Nephron (organoid): Measurements from ENCODE around the gene PSAPL1.

Source experiments
- H3K27ac Mint-ChIP-seq, 3 experiments: 2 replicates each; pipeline ENCODE4 v1.8.0; 2020; ENCODE audit warnings: mixed read lengths in 3 of 3, mild to moderate bottlenecking in 2 of 3, moderate library complexity in 1 of 3
- H3K27me3 Mint-ChIP-seq: 2 replicates; pipeline ENCODE4 v1.8.0; 2021; ENCODE audit warnings: low read depth, mild to moderate bottlenecking, moderate library complexity, mixed read lengths
- H3K36me3 Mint-ChIP-seq: 2 replicates; pipeline ENCODE4 v1.8.0; 2020; ENCODE audit warnings: low read depth, mixed read lengths
- H3K4me1 Mint-ChIP-seq: 2 replicates; pipeline ENCODE4 v1.8.0; 2020; ENCODE audit warnings: mixed read lengths
- H3K4me3 Mint-ChIP-seq, 3 experiments: 2 replicates each; pipeline ENCODE4 v1.8.0; 2020; ENCODE audit warnings: mild to moderate bottlenecking in 3 of 3, mixed read lengths in 3 of 3, moderate library complexity in 2 of 3
- H3K9me3 Mint-ChIP-seq: 2 replicates; pipeline ENCODE4 v1.8.0; 2020; ENCODE audit warnings: mixed read lengths
- TF ChIP-seq, protein P1 (sequence below), 3 experiments: fragments of 200-600 bp; sonication (generic); IDR thresholded peaks; one replicate each; pipeline ENCODE4 v1.5.0; 2021; ENCODE audit warnings: antibody characterized with exemption in 3 of 3; ENCODE audit not compliant: unreplicated experiment in 3 of 3

The PSAPL1 gene, protein sequence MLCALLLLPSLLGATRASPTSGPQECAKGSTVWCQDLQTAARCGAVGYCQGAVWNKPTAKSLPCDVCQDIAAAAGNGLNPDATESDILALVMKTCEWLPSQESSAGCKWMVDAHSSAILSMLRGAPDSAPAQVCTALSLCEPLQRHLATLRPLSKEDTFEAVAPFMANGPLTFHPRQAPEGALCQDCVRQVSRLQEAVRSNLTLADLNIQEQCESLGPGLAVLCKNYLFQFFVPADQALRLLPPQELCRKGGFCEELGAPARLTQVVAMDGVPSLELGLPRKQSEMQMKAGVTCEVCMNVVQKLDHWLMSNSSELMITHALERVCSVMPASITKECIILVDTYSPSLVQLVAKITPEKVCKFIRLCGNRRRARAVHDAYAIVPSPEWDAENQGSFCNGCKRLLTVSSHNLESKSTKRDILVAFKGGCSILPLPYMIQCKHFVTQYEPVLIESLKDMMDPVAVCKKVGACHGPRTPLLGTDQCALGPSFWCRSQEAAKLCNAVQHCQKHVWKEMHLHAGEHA

DNA sequence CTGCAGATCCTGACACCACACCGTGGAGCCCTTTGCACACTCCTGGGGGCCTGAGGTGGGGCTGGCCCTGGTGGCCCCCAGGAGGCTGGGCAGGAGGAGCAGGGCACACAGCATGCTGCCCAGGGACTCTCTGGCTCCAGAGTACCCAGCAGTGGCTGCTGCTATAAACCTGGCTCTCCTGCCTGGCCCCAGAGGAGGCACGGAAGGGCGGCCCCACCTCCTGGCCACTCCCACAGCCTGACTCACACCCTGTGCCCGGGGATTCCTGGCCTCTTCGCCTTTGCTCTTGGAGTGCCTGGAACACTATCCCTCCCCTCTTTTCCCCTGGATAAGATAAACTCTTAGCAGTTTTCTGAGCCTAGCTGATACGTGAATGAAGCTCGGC is at the start of gene PSAPL1:
TSS of gene PSAPL1 (minus strand) at position 165 of the 385 bp plus-strand sequence. CDS start at position 114, 51 bp downstream.
- Mint-ChIP-seq H3K9me3 (peaks cover 6% of the 10 kb centered on the region), H3K4me3 (no peak within 1 kb of the TSS), H3K36me3 (peaks cover 5% of the 10 kb centered on the region), H3K27me3 (peaks cover 12% of the 10 kb centered on the region), H3K27ac (no peak within 1 kb of the TSS), H3K4me1 (peaks cover 15% of the 10 kb centered on the region)
- TF ChIP-seq, protein P1, sequence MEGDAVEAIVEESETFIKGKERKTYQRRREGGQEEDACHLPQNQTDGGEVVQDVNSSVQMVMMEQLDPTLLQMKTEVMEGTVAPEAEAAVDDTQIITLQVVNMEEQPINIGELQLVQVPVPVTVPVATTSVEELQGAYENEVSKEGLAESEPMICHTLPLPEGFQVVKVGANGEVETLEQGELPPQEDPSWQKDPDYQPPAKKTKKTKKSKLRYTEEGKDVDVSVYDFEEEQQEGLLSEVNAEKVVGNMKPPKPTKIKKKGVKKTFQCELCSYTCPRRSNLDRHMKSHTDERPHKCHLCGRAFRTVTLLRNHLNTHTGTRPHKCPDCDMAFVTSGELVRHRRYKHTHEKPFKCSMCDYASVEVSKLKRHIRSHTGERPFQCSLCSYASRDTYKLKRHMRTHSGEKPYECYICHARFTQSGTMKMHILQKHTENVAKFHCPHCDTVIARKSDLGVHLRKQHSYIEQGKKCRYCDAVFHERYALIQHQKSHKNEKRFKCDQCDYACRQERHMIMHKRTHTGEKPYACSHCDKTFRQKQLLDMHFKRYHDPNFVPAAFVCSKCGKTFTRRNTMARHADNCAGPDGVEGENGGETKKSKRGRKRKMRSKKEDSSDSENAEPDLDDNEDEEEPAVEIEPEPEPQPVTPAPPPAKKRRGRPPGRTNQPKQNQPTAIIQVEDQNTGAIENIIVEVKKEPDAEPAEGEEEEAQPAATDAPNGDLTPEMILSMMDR (IDR thresholded peaks at IDR 0.05; ENCODE audit: unreplicated experiment in 3 of 3): no peak

DNA sequence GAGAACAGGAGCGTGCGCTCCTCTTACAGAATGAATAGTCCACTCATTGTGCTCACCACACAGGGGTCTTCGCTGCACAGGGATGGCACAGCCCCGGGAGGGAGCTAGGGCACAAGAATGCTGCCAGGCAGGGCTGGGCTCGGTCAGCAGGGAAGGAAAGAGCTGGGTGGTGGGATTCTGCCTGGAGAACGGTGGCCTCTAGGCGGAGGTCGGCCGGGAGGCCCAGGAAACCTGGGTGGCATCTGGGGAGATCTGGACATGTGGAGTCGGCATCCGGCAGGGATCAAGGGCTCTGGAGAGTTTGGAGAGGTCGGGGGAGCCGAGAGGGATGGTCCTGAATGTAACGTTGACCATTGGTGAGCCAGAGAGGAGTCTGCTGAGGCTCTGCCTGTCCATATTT is 46.5 kb upstream of the PSAPL1 start:
- H3K4me1 Mint-ChIP-seq: peaks cover 6% of the 10 kb centered on the region
- H3K36me3 Mint-ChIP-seq: no peaks in the 10 kb centered on the region
- H3K9me3 Mint-ChIP-seq: no peaks in the 10 kb centered on the region
- no peak overlapping the region for H3K4me3 Mint-ChIP-seq
- H3K27me3 Mint-ChIP-seq: peaks cover 12% of the 10 kb centered on the region
- H3K27ac Mint-ChIP-seq: no peak overlapping the region
- TF ChIP-seq, protein P1 (IDR thresholded peaks at IDR 0.05; ENCODE audit: unreplicated experiment in 3 of 3): no peak

DNA sequence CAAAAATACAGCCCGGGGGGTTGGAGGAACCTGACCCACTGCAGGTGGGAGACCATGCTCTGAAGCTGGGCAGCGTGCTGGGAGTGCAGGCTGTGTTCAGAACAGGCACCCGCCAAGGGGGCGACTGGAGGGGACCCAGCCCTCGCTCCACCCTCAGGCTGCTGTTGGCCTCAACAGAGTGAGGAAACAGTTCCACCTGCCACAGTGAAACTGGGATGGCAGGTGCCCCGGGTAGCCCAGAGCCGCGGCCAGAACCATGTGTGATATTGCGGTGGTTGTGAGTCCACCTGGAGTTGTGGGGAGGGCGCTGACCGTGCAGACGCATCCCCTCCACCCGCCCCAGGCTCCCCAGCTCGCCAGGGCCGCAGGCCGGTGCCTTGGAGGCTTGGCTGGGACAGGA is 45.7 kb upstream of the PSAPL1 start:
- TF ChIP-seq, protein P1 (IDR thresholded peaks at IDR 0.05; ENCODE audit: unreplicated experiment in 3 of 3): no peak
- H3K4me1 Mint-ChIP-seq: peaks cover 6% of the 10 kb centered on the region
- H3K27ac Mint-ChIP-seq: no peak overlapping the region
- H3K27me3 Mint-ChIP-seq: peaks cover 16% of the 10 kb centered on the region
- H3K9me3 Mint-ChIP-seq: no peaks in the 10 kb centered on the region
- H3K36me3 Mint-ChIP-seq: no peaks in the 10 kb centered on the region
- H3K4me3 Mint-ChIP-seq: no peak overlapping the region

DNA sequence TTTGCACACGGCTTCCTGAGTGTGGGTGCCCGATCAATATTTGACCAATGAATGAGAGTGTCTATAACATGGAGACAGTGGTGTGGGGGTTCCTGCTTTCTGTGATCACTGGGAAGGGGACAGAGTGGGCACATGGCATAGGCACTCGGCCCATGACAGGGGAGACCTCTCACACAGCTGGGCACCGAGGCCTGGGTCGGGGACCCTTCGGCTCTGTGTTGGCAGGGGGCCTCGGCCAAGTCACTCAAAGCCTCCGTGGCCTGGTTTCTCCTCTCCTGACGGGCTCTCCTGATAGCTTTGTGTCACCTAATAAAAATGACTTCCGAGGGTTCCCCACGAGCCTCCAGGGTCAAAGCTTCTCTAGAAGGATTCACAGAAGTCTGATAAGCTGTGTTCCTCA is 43.9 kb upstream of the PSAPL1 start:
- peaks cover 6% of the 10 kb centered on the region for H3K4me1 Mint-ChIP-seq
- H3K4me3 Mint-ChIP-seq: no peak overlapping the region
- TF ChIP-seq, protein P1 (IDR thresholded peaks at IDR 0.05; ENCODE audit: unreplicated experiment in 3 of 3): no peak
- H3K36me3 Mint-ChIP-seq: no peaks in the 10 kb centered on the region
- peaks cover 11% of the 10 kb centered on the region for H3K27me3 Mint-ChIP-seq
- H3K9me3 Mint-ChIP-seq: no peaks in the 10 kb centered on the region
- no peak overlapping the region for H3K27ac Mint-ChIP-seq

DNA sequence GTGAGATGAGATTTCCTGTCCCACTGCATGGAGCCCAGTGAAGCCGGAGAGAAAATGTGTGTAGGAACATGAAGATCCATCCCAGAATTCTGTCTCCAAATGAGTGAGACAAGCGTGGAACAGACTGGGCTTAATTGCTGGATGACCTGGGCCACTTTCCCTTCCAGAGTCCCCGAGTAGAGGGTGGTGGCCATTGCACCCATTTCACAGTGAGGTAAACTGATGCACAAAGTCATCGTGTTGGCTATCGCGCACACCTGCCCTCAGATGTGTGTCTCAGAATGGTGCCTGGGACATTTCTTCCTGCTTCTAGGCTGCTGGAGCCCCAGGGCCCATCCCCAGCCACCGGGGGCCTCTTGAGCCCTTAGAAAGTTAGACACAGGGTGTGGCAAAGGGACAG is 43.0 kb upstream of the PSAPL1 start:
- Mint-ChIP-seq H3K9me3 (no peaks in the 10 kb centered on the region), H3K4me1 (peaks cover 13% of the 10 kb centered on the region), H3K4me3 (no peak overlapping the region), H3K36me3 (no peaks in the 10 kb centered on the region), H3K27me3 (peaks cover 15% of the 10 kb centered on the region), H3K27ac (no peak overlapping the region)
- TF ChIP-seq, protein P1 (IDR thresholded peaks at IDR 0.05; ENCODE audit: unreplicated experiment in 3 of 3): no peak

DNA sequence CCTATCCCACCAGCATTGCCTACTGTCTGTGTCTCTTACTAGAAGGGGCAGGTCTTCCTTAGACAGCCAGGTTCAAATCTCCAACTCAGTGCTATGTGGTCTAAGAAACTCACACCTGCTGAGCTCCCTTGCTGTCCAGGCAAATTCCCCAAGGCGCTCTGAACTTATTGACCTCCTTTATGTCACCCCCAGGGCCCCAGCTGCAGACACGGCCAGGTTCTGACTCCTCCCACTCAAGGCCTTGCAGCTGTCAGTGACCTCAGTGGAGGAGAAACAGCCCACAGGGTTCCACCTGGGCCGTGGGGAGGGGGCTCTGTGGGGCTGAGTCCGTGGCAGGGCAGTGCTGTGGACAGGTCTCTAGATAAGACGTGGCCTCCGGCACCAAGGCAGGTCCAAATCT is 42.1 kb upstream of the PSAPL1 start:
- Mint-ChIP-seq H3K4me1 (peaks cover 21% of the 10 kb centered on the region), H3K36me3 (no peaks in the 10 kb centered on the region)

More for the DNA sequence above, 42.1 kb upstream of the PSAPL1 start:
- Mint-ChIP-seq H3K4me3 (no peak overlapping the region), H3K27ac (no peak overlapping the region), H3K9me3 (no peaks in the 10 kb centered on the region), H3K27me3 (peaks cover 15% of the 10 kb centered on the region)
- TF ChIP-seq, protein P1 (IDR thresholded peaks at IDR 0.05; ENCODE audit: unreplicated experiment in 3 of 3): no peak
